ENCODE results near the gene ATP10B.

Gene ATP10B

DNA sequence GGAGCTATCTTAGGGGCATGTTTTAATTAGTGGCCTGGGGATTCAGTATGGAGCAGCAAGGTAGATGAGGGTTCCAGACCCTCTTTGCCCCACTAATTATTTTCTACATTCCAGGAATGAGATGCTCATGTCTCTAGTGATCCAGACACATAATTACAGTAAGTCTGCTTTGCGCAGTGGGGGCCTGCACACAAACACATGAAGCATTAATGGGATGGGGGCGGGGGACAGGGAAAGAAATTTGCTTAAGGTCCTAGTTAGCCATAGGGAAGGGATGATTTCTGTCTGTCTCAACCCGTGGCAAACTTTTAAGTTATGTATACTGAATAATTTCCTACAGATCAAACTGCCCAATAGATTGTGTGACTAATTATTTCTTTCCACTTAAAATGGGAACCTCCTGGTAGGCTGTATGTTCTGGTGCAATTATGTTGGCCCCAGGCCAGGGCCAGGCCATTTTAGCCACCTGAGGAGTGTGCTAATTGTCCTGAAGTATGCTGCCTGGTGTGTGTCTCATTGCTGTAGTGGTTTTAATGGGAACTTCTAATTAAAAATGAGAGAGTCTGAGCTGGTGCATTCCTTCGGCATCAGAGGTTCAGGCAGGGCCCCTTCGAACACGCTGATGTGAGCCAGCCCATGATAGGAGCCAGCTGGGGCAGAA is 295.9 kb downstream of the ATP10B start:
- Histone ChIP-seq H3K27me3 (ENCODE audit: low read length) (no peaks in the 10 kb centered on the region), H3K9ac (ENCODE audit: low read length) (no peak overlapping the region), H3K79me2 (ENCODE audit: insufficient read depth, low read length) (no peaks in the 10 kb centered on the region), H3K4me2 (ENCODE audit: low read depth, low read length, poor library complexity, severe bottlenecking) (no peak overlapping the region), H3K27ac (ENCODE audit: low read depth, low read length) (no peak overlapping the region), H3F3A (ENCODE audit: insufficient read depth) (no peaks in the 10 kb centered on the region), H3K9me3 (ENCODE audit: insufficient read depth, low read length) (no peaks in the 10 kb centered on the region), H3K9me2 (replicated peaks; ENCODE audit: insufficient read depth, low read length) (no peaks in the 10 kb centered on the region), H3K4me3 (ENCODE audit: insufficient read depth, low read length, poor library complexity, severe bottlenecking) (no peak overlapping the region), H3K36me3 (ENCODE audit: low read length) (no peaks in the 10 kb centered on the region), H2AFZ (ENCODE audit: low read depth, low read length, severe bottlenecking) (no peak overlapping the region), H4K20me1 (ENCODE audit: low read depth, low read length) (no peaks in the 10 kb centered on the region)
- TF ChIP-seq EZH2phosphoT487 (conservative IDR thresholded peaks at IDR 0.05; ENCODE audit: low read length), result no peak
- TF ChIP-seq, protein P1, sequence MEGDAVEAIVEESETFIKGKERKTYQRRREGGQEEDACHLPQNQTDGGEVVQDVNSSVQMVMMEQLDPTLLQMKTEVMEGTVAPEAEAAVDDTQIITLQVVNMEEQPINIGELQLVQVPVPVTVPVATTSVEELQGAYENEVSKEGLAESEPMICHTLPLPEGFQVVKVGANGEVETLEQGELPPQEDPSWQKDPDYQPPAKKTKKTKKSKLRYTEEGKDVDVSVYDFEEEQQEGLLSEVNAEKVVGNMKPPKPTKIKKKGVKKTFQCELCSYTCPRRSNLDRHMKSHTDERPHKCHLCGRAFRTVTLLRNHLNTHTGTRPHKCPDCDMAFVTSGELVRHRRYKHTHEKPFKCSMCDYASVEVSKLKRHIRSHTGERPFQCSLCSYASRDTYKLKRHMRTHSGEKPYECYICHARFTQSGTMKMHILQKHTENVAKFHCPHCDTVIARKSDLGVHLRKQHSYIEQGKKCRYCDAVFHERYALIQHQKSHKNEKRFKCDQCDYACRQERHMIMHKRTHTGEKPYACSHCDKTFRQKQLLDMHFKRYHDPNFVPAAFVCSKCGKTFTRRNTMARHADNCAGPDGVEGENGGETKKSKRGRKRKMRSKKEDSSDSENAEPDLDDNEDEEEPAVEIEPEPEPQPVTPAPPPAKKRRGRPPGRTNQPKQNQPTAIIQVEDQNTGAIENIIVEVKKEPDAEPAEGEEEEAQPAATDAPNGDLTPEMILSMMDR (IDR thresholded peaks at IDR 0.05; ENCODE audit: insufficient read depth, low read length, poor library complexity, severe bottlenecking), result no peak

DNA sequence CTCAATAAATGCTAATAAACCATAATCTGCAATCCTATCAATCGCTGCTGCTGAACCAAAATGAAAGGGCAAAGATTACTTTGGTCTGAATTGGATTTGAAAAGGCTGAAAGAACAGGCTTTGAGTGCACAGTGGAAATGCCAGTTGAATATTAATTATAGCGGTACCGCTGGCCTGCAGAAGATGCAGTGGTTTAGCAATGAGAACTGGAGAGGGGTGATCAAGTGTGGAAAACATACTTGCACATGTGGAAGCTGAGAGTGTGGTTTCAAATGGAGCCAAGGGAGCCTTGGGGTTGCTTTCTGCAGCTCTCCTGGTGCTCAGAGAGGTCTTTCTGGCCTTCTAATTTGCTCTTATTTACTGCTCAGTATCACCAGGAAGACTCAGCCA is 296.4 kb downstream of the ATP10B start:
- Histone ChIP-seq H3K36me3 (ENCODE audit: low read length) (no peaks in the 10 kb centered on the region), H3K79me2 (ENCODE audit: insufficient read depth, low read length) (no peaks in the 10 kb centered on the region), H3K9ac (ENCODE audit: low read length) (no peak overlapping the region), H4K20me1 (ENCODE audit: low read depth, low read length) (no peaks in the 10 kb centered on the region), H3K27me3 (ENCODE audit: low read length) (no peaks in the 10 kb centered on the region), H3K4me3 (ENCODE audit: insufficient read depth, low read length, poor library complexity, severe bottlenecking) (no peak overlapping the region), H2AFZ (ENCODE audit: low read depth, low read length, severe bottlenecking) (no peak overlapping the region), H3K4me2 (ENCODE audit: low read depth, low read length, poor library complexity, severe bottlenecking) (no peak overlapping the region), H3K27ac (ENCODE audit: low read depth, low read length) (no peak overlapping the region), H3K9me2 (replicated peaks; ENCODE audit: insufficient read depth, low read length) (no peaks in the 10 kb centered on the region), H3F3A (ENCODE audit: insufficient read depth) (no peaks in the 10 kb centered on the region), H3K9me3 (ENCODE audit: insufficient read depth, low read length) (no peaks in the 10 kb centered on the region)
- TF ChIP-seq, protein P1 (IDR thresholded peaks at IDR 0.05; ENCODE audit: insufficient read depth, low read length, poor library complexity, severe bottlenecking), result no peak
- TF ChIP-seq EZH2phosphoT487 (conservative IDR thresholded peaks at IDR 0.05; ENCODE audit: low read length), result no peak

DNA sequence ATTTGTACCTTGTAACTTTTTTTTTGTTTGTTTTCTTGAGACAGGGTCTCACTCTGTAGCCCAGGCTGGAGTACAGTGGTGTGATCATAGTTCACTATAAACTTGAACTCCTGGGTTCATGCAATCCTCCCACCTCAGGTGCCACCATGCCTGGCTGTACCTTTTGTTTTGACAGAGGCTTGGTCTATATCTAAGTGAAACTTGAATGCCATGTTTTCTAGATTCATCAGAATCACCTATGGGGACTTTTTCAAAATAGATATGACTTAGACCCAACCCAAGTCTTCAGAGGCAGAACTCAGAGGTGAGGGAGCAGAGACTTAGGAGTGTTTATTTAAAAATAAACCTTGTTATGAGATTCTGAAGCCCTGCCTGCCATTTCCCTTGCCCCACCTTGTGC is 301.9 kb downstream of the ATP10B start:
- no peak overlapping the region for H3K27ac ChIP-seq (ENCODE audit: low read depth, low read length)
- H3K4me2 ChIP-seq (ENCODE audit: low read depth, low read length, poor library complexity, severe bottlenecking), result no peak overlapping the region
- no peaks in the 10 kb centered on the region for H3F3A ChIP-seq (ENCODE audit: insufficient read depth)
- H3K4me3 ChIP-seq (ENCODE audit: insufficient read depth, low read length, poor library complexity, severe bottlenecking), result no peak overlapping the region
- TF ChIP-seq, protein P1 (IDR thresholded peaks at IDR 0.05; ENCODE audit: insufficient read depth, low read length, poor library complexity, severe bottlenecking), result no peak
- TF ChIP-seq EZH2phosphoT487 (conservative IDR thresholded peaks at IDR 0.05; ENCODE audit: low read length), result no peak
- no peak overlapping the region for H3K9ac ChIP-seq (ENCODE audit: low read length)
- no peaks in the 10 kb centered on the region for H4K20me1 ChIP-seq (ENCODE audit: low read depth, low read length)
- no peaks in the 10 kb centered on the region for H3K27me3 ChIP-seq (ENCODE audit: low read length)
- no peaks in the 10 kb centered on the region for H3K79me2 ChIP-seq (ENCODE audit: insufficient read depth, low read length)
- no peaks in the 10 kb centered on the region for H3K9me2 ChIP-seq (replicated peaks; ENCODE audit: insufficient read depth, low read length)
- no peaks in the 10 kb centered on the region for H3K9me3 ChIP-seq (ENCODE audit: insufficient read depth, low read length)
- no peaks in the 10 kb centered on the region for H3K36me3 ChIP-seq (ENCODE audit: low read length)
- no peak overlapping the region for H2AFZ ChIP-seq (ENCODE audit: low read depth, low read length, severe bottlenecking)
